BE2C (cell line): Measurements from ENCODE around the gene PRKAR1B.

Experiments
- DNase-seq: peaks from one replicate; pipeline ENCODE4 v3.0.0-alpha.2; 2020
- H3K27me3 ChIP-seq: fragments of 250-450 bp; sonication (Bioruptor Pico); 2 replicates; pipeline ENCODE4 v1.5.1; 2020; ENCODE audit warnings: mild to moderate bottlenecking
- H3K36me3 ChIP-seq: fragments of 250-450 bp; sonication (Bioruptor Pico); 2 replicates; pipeline ENCODE4 v1.5.1; 2020; ENCODE audit warnings: mild to moderate bottlenecking
- H3K4me1 ChIP-seq: fragments of 250-450 bp; sonication (Bioruptor Pico); 2 replicates; pipeline ENCODE4 v1.5.1; 2020
- H3K4me3 ChIP-seq: 2 replicates; pipeline ENCODE4 v1.5.1; 2011; ENCODE audit warnings: low read depth, low read length
- H3K9me3 ChIP-seq: fragments of 250-450 bp; sonication (Bioruptor Pico); 2 replicates; pipeline ENCODE4 v1.5.1; 2020
- CTCF ChIP-seq: IDR thresholded peaks from 2 replicates; pipeline ENCODE4 v1.5.1; 2012; ENCODE audit warnings: mild to moderate bottlenecking, low read depth, low read length

Gene PRKAR1B

GRCh38 chr7:568031-568951 lies 158.8 kb downstream of the PRKAR1B start:
- TF ChIP-seq CTCF, result no peak
- no peak for DNase-seq

GRCh38 chr7:567305-567883 lies 159.7 kb downstream of the PRKAR1B start:
- no peaks in the 10 kb centered on the region for H3K27me3 ChIP-seq
- H3K4me3 ChIP-seq, result no peak overlapping the region
- no peaks in the 10 kb centered on the region for H3K4me1 ChIP-seq
- H3K36me3 ChIP-seq, result no peaks in the 10 kb centered on the region
- H3K9me3 ChIP-seq, result peaks cover 2% of the 10 kb centered on the region; the same call in 1 of the 2 replicates
- DNase-seq, result no peak
- no peak for TF ChIP-seq CTCF

More at GRCh38 chr7:568031-568951, 158.8 kb downstream of the PRKAR1B start:
- Histone ChIP-seq H3K4me3 (no peak overlapping the region), H3K9me3 (peaks cover 2% of the 10 kb centered on the region; the same call in 1 of the 2 replicates), H3K4me1 (no peaks in the 10 kb centered on the region), H3K27me3 (no peaks in the 10 kb centered on the region), H3K36me3 (no peaks in the 10 kb centered on the region)

GRCh38 chr7:566100-566499 lies 161.0 kb downstream of the PRKAR1B start:
- H3K9me3 ChIP-seq, result peaks cover 2% of the 10 kb centered on the region; the same call in 1 of the 2 replicates
- no peaks in the 10 kb centered on the region for H3K27me3 ChIP-seq
- no peaks in the 10 kb centered on the region for H3K4me1 ChIP-seq
- TF ChIP-seq CTCF, result no peak
- H3K4me3 ChIP-seq, result no peak overlapping the region
- H3K36me3 ChIP-seq, result no peaks in the 10 kb centered on the region
- DNase-seq, result no peak

- no peak for TF ChIP-seq CTCF
- peaks cover 2% of the 10 kb centered on the region; the same call in 1 of the 2 replicates for H3K9me3 ChIP-seq
- no peak for DNase-seq
These were observed 162.8 kb downstream of the PRKAR1B start for GRCh38 chr7:564176-564865.

GRCh38 chr7:563629-564170 lies 163.4 kb downstream of the PRKAR1B start:
- Histone ChIP-seq H3K27me3 (no peaks in the 10 kb centered on the region), H3K9me3 (peaks cover 2% of the 10 kb centered on the region; the same call in 1 of the 2 replicates), H3K4me1 (no peaks in the 10 kb centered on the region), H3K36me3 (no peaks in the 10 kb centered on the region), H3K4me3 (no peak overlapping the region)
- TF ChIP-seq CTCF, result no peak
- DNase-seq, result no peak

More at GRCh38 chr7:564176-564865, 162.8 kb downstream of the PRKAR1B start:
- Histone ChIP-seq H3K36me3 (no peaks in the 10 kb centered on the region), H3K27me3 (no peaks in the 10 kb centered on the region), H3K4me3 (no peak overlapping the region), H3K4me1 (no peaks in the 10 kb centered on the region)
